ENCODE data around the gene ACSL6.

ACSL6 gene

DNA sequence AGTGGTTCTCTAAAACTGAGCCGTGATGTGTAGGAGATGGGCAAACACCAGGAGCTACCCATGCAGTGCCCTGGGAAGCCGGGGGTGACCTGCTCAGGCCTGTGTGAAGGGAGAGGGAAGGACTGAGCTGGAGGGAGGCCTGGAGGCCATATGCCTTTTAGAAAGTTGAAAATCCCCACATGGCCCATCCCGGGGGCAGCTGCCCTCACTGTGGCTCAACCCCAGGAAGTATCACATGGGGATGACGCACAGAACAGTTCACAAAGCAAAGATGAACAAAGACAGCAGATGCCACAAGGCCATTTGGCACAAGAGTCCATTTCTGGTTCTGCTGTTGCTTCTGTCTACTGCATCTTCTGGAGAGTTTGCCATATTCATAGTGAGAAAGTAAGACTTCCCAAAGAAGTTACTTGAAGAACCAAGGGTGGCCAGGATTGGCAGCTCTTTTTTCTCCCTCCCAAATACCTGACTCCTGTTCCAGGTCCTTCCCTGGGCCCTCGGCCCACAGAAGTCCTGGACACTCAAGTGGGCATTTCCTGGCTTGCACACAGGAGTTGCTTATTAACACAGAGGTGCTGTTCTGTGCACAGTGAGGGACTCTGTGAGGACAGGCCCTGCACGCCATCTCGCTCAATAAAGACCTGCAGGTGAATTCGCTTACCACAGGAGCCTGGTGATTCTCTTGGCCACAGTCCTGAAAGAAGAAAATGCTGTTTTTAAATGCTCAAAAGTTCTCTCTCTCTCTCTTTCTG is 25.1 kb downstream of the ACSL6 start:
- no peaks in the 10 kb centered on the region for H3K9me3 Mint-ChIP-seq

DNA sequence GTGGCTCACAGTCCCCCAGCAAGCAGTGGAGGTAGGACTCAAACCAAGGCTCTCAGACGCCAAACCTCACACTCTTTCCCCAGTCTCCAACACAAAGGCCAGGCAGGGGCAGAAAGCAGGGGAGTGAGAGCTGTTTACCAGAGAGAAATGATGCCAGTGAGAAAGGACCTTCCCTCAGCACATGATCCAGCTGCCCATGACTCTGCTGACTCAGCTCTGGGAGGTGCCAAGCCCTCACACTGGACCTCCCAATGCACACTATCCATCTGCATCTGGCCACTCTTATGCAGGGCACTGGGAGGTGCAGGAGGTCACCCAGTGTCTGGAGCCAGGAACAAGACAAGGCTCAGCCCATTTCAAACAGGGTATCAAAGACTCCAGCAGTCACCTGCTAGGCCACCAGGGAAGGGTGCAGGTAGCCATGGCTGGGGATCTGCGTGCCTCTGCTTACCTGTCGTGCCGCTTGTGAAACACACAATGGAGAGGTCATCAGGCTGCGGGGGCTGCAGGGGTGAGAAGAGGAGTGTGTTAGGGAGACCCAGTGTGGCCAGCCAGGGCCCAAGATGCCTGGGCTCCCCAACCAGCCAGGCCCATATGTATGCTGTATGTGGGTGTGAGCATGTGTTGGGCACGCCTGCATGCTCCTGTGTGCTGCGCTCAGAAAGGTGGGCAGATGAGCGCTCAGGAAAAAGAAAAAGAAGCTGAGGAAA is 26.3 kb downstream of the ACSL6 start:
- ATAC-seq (replicated peaks): no peak
- H3K36me3 Mint-ChIP-seq (ENCODE audit: insufficient read depth): peaks cover 6% of the 10 kb centered on the region
- no peak for DNase-seq
- peak overlapping the region in 1 of 2 donors; percentile 61 for H3K27ac Mint-ChIP-seq
- peaks cover 8 to 30% of the 10 kb centered on the region in 2 donors for H3K4me1 Mint-ChIP-seq (ENCODE audit: low read depth in 2 of 2)
- no peaks in the 10 kb centered on the region for H3K9me3 Mint-ChIP-seq
- H3K27me3 Mint-ChIP-seq: no peaks in the 10 kb centered on the region
- no peak overlapping the region for H3K4me3 Mint-ChIP-seq

More for the DNA sequence above, 25.1 kb downstream of the ACSL6 start:
- Mint-ChIP-seq H3K36me3 (ENCODE audit: insufficient read depth) (peaks cover 3% of the 10 kb centered on the region), H3K4me1 (ENCODE audit: low read depth in 2 of 2) (peaks cover 8 to 30% of the 10 kb centered on the region in 2 donors), H3K27me3 (no peaks in the 10 kb centered on the region), H3K4me3 (no peak overlapping the region), H3K27ac (peak overlapping the region in 1 of 2 donors; percentile 89)
- ATAC-seq (replicated peaks): no peak
- no peak for DNase-seq

DNA sequence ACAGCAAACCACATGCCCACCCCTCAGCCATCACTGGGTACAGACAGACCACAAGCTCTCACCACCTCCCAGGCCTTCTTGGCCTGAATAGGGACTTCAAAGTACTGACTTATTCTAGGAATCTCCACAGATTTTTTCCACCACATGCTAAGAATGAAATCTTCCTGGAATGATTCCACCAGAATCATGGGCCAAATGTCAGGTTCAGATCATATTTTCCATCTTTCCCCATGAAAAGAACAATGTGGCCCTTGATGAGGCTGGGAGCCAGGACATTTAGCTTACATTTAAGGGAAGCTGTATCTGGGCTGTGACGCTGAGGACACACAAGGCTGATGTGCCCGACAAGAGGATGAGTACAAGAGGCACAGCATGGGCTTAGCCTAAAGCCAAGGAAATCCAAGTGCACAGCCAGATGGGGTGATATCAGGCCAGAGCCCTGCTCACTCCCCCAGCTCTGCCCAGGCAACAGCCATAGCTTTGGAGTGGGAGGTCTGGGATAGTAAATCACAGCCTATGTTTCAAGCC is 28.1 kb downstream of the ACSL6 start:
- peak; percentile 55 for ATAC-seq (replicated peaks)
- DNase-seq: no peak
- Mint-ChIP-seq H3K27ac (peak overlapping the region in 1 of 2 donors; percentile 61), H3K4me1 (ENCODE audit: low read depth in 2 of 2) (peaks cover 8 to 30% of the 10 kb centered on the region in 2 donors), H3K4me3 (peak overlapping the region in 1 of 2 donors; percentile 39), H3K27me3 (no peaks in the 10 kb centered on the region), H3K36me3 (ENCODE audit: insufficient read depth) (peaks cover 9% of the 10 kb centered on the region), H3K9me3 (no peaks in the 10 kb centered on the region)

DNA sequence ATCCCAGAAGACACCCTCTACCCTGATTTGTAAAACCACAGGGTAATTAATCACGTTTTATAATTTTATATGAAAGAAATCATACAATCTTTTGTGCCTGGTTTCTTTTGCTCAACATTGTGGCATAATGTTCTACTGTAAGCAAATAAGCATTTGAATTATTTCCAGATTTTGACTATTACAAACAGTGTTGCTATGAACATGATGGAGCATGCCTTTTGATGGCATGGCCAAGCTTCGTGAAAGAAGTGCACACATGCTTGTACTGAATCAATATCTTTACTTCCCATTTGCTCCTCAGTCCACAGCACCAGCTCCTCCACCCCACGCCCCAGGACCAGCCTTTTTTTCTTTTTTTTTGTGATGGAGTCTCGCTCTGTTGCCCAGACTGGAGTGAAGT is 29.9 kb downstream of the ACSL6 start:
- no peak for DNase-seq
- H3K4me3 Mint-ChIP-seq: no peak overlapping the region
- H3K27me3 Mint-ChIP-seq: no peaks in the 10 kb centered on the region
- H3K9me3 Mint-ChIP-seq: no peaks in the 10 kb centered on the region
- ATAC-seq (replicated peaks): no peak
- H3K27ac Mint-ChIP-seq: no peak overlapping the region
- peaks cover 9% of the 10 kb centered on the region for H3K36me3 Mint-ChIP-seq (ENCODE audit: insufficient read depth)
- peaks cover 14 to 31% of the 10 kb centered on the region in 2 donors for H3K4me1 Mint-ChIP-seq (ENCODE audit: low read depth in 2 of 2)

DNA sequence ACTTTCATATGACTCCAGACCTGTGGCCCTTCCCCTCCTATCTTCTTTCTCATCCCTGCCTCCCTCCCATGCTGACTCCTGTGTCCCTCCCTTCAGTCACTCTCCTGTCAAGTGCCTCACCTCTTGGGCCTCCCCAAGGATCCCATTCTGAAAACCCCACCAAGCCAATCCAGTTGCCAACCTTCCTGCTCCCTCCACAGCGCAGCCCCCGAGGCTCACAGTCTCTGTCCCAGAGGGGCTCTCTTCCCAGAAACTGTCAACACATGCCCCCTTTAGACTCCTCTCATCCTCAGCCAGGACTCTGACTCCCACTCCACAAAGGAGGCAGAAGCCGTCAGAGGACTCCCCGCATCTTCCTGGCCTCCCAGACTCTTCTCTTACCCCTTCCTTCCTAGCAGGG is 30.8 kb downstream of the ACSL6 start:
- Mint-ChIP-seq H3K9me3 (no peaks in the 10 kb centered on the region), H3K36me3 (ENCODE audit: insufficient read depth) (peaks cover 7% of the 10 kb centered on the region), H3K4me3 (no peak overlapping the region), H3K4me1 (ENCODE audit: low read depth in 2 of 2) (peaks cover 21 to 31% of the 10 kb centered on the region in 2 donors), H3K27ac (peak overlapping the region in 1 of 2 donors; percentile 6), H3K27me3 (no peaks in the 10 kb centered on the region)
- ATAC-seq (replicated peaks) (no peak), DNase-seq (no peak)

DNA sequence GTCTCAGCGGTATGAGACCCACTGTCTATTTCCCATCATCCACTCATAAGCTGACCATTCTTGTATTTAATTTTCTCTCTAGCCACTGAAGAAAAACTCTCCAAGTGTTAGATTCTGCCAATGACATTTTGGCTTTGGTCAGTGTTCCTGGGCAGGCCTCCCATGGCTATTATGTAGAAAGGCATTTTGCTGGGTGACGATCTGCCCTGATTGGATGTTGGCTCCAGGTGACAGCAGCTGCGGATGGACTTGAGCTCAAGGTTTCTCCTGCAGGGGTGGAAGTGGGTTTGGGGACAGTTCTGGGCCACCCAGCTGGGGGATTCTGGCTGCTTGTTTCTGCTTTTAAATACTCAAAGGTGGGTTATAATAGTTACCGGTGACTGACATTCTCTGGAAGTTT is 31.6 kb downstream of the ACSL6 start:
- Mint-ChIP-seq H3K9me3 (no peaks in the 10 kb centered on the region), H3K4me3 (no peak overlapping the region), H3K27me3 (no peaks in the 10 kb centered on the region), H3K27ac (no peak overlapping the region), H3K4me1 (ENCODE audit: low read depth in 2 of 2) (peaks cover 29 to 34% of the 10 kb centered on the region in 2 donors), H3K36me3 (ENCODE audit: insufficient read depth) (peaks cover 10% of the 10 kb centered on the region)
- DNase-seq: no peak
- no peak for ATAC-seq (replicated peaks)

DNA sequence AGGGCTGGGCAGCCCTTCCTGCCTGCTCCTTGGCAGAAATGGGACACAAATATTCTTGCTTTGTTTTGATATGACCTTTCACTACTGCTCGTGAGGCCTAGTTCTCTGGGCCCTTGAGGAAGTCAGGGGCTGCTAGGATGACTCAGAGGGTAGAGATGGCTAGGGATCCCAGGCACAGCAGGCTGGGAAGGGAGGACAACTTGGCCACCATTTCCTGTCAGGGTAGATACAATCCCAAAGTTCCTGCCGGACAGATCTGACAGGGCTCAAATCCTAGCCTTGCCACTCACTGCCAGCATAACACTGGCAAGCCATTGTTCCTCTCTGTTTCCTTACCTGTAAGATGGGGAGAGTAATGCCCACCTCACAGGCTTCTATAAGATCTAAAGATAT is 34.2 kb downstream of the ACSL6 start:
- peaks cover 12% of the 10 kb centered on the region for H3K36me3 Mint-ChIP-seq (ENCODE audit: insufficient read depth)
- peak overlapping the region; percentile 89 to 97 for H3K27ac Mint-ChIP-seq
- peaks cover 29 to 45% of the 10 kb centered on the region in 2 donors for H3K4me1 Mint-ChIP-seq (ENCODE audit: low read depth in 2 of 2)
- DNase-seq (no peak), ATAC-seq (replicated peaks) (no peak)
- no peaks in the 10 kb centered on the region for H3K27me3 Mint-ChIP-seq
- H3K4me3 Mint-ChIP-seq: no peak overlapping the region
- no peaks in the 10 kb centered on the region for H3K9me3 Mint-ChIP-seq

DNA sequence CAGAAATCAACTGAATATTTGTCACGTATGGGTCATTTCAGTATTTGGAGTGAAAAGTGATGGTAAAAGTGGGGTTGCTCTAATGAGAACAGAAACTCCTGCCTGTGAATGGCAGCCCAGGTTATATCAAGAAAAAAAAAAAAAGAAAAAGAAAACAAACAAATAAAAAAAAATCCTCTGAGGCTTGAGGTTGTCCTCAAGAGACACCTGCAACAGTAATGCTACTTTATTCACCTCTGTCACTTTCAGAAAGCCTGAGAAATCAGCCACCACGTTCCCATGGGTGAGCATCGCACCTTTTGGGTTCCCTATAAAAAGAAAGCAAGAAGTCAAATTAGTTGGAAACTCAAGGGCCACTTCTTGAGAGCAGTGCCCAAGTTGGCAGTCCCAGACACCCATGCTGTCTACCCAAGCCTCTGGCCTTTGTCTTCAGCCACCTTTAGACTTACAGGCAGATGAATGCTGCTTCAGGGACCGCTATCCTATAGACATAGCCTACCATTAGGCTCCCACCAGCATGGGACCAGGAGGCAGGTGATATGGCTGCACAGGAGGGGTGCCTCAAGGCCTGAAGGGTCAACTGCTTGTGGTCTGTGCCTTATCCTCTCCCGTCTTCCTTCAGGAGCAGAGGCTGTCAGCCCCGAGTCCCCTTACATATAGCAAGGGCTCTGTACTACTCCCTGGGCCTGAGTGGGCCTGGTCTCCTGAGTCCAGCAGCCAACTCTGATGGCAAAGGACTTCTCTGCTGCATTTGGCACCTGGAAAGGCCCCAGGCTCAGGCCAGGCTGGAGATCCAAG is 34.8 kb downstream of the ACSL6 start:
- no peaks in the 10 kb centered on the region for H3K9me3 Mint-ChIP-seq
- H3K27ac Mint-ChIP-seq: peak overlapping the region; percentile 89 to 97
- no peaks in the 10 kb centered on the region for H3K27me3 Mint-ChIP-seq
- DNase-seq (no peak), ATAC-seq (replicated peaks) (no peak)
- peak overlapping the region in 1 of 2 donors; percentile 76 for H3K4me3 Mint-ChIP-seq
- H3K36me3 Mint-ChIP-seq (ENCODE audit: insufficient read depth): peaks cover 12% of the 10 kb centered on the region
- peaks cover 29 to 51% of the 10 kb centered on the region in 2 donors for H3K4me1 Mint-ChIP-seq (ENCODE audit: low read depth in 2 of 2)

DNA sequence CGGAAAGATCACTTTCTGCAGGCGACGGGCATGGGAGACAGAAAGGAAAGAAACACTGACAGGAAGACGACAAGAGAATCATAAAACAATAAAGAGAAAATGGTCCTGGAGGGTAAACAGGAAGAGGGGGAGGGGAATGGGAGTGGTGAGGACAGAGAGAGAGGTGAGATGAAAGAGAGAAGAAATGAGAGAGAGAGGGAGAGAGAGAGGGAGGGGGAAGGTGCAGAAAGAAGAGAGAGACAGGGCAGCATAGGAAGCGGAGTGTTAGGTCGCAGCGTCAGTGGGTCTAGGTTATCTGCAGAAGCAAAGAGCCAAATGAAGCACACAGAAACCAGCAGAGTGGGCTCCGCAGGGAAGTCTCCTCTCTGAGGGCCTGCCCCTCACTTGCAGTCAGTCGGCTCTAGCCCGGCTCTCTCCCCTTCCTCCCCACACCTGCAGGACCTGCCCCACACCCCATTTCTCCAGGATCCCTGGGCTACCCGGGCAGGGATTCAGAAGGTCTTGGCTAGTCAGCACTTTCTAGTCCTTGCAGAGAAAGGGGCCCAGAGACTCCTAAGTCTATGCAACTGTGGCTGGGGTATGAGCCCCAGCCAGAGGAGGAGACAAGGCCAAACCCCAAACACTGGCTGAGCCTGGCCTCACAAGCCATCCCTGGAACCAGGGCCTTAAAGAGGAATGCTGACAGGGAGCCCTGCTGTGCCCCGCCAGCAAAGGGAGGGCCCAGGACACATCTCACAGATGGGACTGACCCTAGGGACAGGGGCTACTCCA is 36.3 kb downstream of the ACSL6 start:
- no peaks in the 10 kb centered on the region for H3K27me3 Mint-ChIP-seq
- H3K4me3 Mint-ChIP-seq: peak overlapping the region; percentile 76 to 87
- DNase-seq (peak in 2 of 3 experiments; percentile 6 to 15), ATAC-seq (replicated peaks) (peak; percentile 76)
- peak overlapping the region; percentile 89 to 97 for H3K27ac Mint-ChIP-seq
- H3K36me3 Mint-ChIP-seq (ENCODE audit: insufficient read depth): peaks cover 16% of the 10 kb centered on the region
- H3K4me1 Mint-ChIP-seq (ENCODE audit: low read depth in 2 of 2): peaks cover 29 to 51% of the 10 kb centered on the region in 2 donors
- H3K9me3 Mint-ChIP-seq: no peaks in the 10 kb centered on the region

DNA sequence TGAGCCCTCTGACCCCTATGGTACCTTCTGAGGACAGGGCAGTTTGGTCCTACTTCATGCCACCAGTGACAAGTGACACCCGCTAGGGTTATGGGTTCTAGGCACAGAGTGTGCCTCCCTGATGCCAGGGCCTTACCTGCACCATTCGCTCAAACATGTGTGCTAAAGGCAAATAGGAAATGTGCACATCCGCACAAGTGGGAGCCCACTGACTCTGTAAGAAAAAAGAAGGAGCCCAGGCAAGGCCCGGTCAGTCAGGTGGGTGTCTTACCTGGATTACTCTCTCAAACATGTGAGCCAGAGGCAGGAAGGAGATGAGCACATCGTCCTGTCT is 36.9 kb downstream of the ACSL6 start:
- no peak for DNase-seq
- peaks cover 18% of the 10 kb centered on the region for H3K36me3 Mint-ChIP-seq (ENCODE audit: insufficient read depth)
- no peaks in the 10 kb centered on the region for H3K9me3 Mint-ChIP-seq
- ATAC-seq (replicated peaks): peak; percentile 39
- peaks cover 32 to 51% of the 10 kb centered on the region in 2 donors for H3K4me1 Mint-ChIP-seq (ENCODE audit: low read depth in 2 of 2)
- H3K27ac Mint-ChIP-seq: peak overlapping the region; percentile 89 to 97
- no peaks in the 10 kb centered on the region for H3K27me3 Mint-ChIP-seq
- H3K4me3 Mint-ChIP-seq: peak overlapping the region; percentile 76 to 87

DNA sequence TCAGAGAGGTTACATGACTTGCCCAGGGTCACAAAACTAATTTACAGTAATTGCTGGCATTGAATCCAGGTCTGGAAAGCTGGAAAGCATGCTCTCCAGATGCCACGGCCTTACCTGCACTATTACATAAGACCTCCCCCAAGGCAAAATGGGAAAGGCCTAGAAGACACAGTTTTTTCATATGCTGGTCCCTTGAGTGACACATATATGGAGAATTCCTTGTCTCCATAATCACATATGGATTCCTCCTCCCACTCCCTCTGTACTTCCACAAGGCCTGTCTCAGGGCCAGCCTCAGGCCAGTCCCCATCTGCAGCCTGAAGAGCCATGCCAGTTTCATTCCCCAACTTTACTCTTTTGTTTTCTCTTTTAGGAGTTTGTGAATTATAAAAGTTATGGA is 37.4 kb downstream of the ACSL6 start:
- ATAC-seq (replicated peaks): no peak
- Mint-ChIP-seq H3K27ac (peak overlapping the region; percentile 89 to 97), H3K27me3 (no peaks in the 10 kb centered on the region), H3K4me1 (ENCODE audit: low read depth in 2 of 2) (peaks cover 32 to 51% of the 10 kb centered on the region in 2 donors), H3K36me3 (ENCODE audit: insufficient read depth) (peaks cover 15% of the 10 kb centered on the region), H3K9me3 (no peaks in the 10 kb centered on the region), H3K4me3 (peak overlapping the region; percentile 76 to 87)
- DNase-seq: no peak

DNA sequence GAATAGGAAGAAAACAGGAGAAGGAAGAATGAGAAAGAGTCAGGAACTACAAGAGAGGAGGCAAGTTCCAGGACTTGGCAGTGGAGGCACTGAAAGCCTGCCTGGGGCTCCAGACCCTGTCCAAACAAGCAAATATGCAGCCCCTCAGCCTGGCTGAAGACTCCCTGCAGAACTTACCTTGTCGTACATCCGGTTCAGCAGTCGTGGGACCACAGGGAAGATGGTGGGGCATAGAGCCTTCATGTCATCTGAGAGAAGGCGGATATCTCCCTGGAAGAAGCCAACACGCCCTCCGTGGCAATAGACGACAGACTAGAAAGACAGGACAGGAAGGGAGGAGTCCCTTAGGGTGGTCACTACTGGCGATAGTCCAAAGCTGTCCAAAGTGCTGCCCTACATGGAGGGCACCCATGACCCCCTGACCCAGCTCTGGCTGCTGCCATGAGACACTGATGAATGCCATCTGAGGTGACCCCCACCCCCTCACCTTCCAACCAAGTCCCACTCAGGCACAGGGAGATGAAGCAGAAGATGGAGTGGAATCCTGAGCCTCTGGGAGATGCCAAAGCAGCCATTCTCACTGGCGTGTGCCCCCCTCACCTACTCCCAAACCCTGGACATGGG is 38.3 kb downstream of the ACSL6 start:
- Mint-ChIP-seq H3K36me3 (ENCODE audit: insufficient read depth) (peaks cover 15% of the 10 kb centered on the region), H3K27me3 (no peaks in the 10 kb centered on the region), H3K4me1 (ENCODE audit: low read depth in 2 of 2) (peaks cover 32 to 51% of the 10 kb centered on the region in 2 donors), H3K27ac (peak overlapping the region; percentile 89 to 97), H3K9me3 (no peaks in the 10 kb centered on the region), H3K4me3 (peak overlapping the region; percentile 17 to 43)
- ATAC-seq (replicated peaks): no peak
- DNase-seq: no peak
